B cell (primary cell): Measurements from ENCODE around the gene MVB12B. TPM values are rescaled to one million over a fixed set of nuclear protein-coding genes. Genes with fewer than 3 reads are reported as not detected.

Experiments used
- ATAC-seq: fragments of 200-7000 bp; cut with Tn5 transposase; one replicate; pipeline ENCODE4 v1.10.0; 2021; ENCODE audit warnings: low read depth, mild to moderate bottlenecking, moderate number of reproducible peaks, moderate library complexity
- CTCF ChIA-PET: fragments of 350-600 bp; sonication (Branson Sonifier 250); formaldehyde crosslinking; loops from one replicate; lab custom pipeline; 2021; ENCODE audit warnings: antibody characterized with exemption, inconsistent platforms; lab: Charles Lee
- POLR2A ChIA-PET: fragments of 350-600 bp; sonication (Branson Sonifier 250); formaldehyde crosslinking; loops from one replicate; lab custom pipeline; 2021; ENCODE audit warnings: antibody characterized with exemption; lab: Charles Lee
- DNase-seq: peaks from one replicate; pipeline ENCODE4 v3.0.0; 2013
- H2AFZ ChIP-seq: 2 replicates; pipeline ENCODE4 v1.6.1; 2012; ENCODE audit warnings: mild to moderate bottlenecking, low read depth, low read length; ENCODE audit not compliant: insufficient read depth, poor library complexity, severe bottlenecking
- H3K27ac ChIP-seq, 2 donors: 1 replicate in 1 of 2; 2 replicates in 1 of 2; pipeline ENCODE4 v1.5.1; 2012 to 2013; ENCODE audit warnings: low read length in 2 of 2, mild to moderate bottlenecking in 2 of 2, moderate library complexity in 1 of 2
- H3K27me3 ChIP-seq, 4 experiments: fragments of 200-600 bp in 1 of 4; sonication (generic) in 1 of 4; replicated peaks in 1 of 4; 1 replicate in 2 of 4; 2 replicates in 2 of 4; pipeline versions ENCODE4 v1.6.1 to v1.7.0; 2013 to 2016; ENCODE audit warnings: low read length in 3 of 4, mild to moderate bottlenecking in 2 of 4, mixed read lengths in 1 of 4, moderate library complexity in 1 of 4; ENCODE audit not compliant: insufficient read depth in 4 of 4, control insufficient read depth in 3 of 4; ENCODE audit errors: control extremely low read depth in 1 of 4
- H3K36me3 ChIP-seq, 2 experiments: replicated peaks in 1 of 2; 1 replicate in 1 of 2; 2 replicates in 1 of 2; pipeline versions ENCODE4 v1.6.1 to v1.7.1; 2013; ENCODE audit warnings: low read length in 1 of 2; ENCODE audit not compliant: insufficient read depth in 2 of 2, control insufficient read depth in 1 of 2; ENCODE audit errors: control extremely low read depth in 1 of 2, extremely low read depth in 1 of 2
- H3K4me1 ChIP-seq, 2 donors: fragments of 200-600 bp in 1 of 2; sonication (generic) in 1 of 2; 1 replicate in 1 of 2; 2 replicates in 1 of 2; pipeline versions ENCODE4 v1.5.1 to v1.6.1; 2013 to 2017; ENCODE audit warnings: low read length in 2 of 2; ENCODE audit not compliant: control insufficient read depth in 2 of 2, insufficient read depth in 2 of 2
- H3K4me2 ChIP-seq: replicated peaks from 2 replicates; pipeline ENCODE3; 2012; ENCODE audit warnings: mild to moderate bottlenecking, low read depth, low read length; ENCODE audit not compliant: poor library complexity, severe bottlenecking
- H3K4me3 ChIP-seq, 5 experiments: fragments of 200-600 bp in 1 of 5; sonication (generic) in 1 of 5; 1 replicate in 3 of 5; 2 replicates in 2 of 5; pipeline versions ENCODE4 v1.5.1 to v1.7.0; 2011 to 2016; ENCODE audit warnings: low read length in 4 of 5, mild to moderate bottlenecking in 4 of 5, low read depth in 2 of 5, control low read depth in 1 of 5, moderate library complexity in 1 of 5; ENCODE audit not compliant: insufficient read depth in 1 of 5; ENCODE audit errors: control extremely low read depth in 1 of 5, extremely low read depth in 1 of 5
- H3K79me2 ChIP-seq: fragments of 200-600 bp; sonication (generic); one replicate; pipeline ENCODE4 v1.6.0; 2016; ENCODE audit warnings: low read length; ENCODE audit not compliant: control insufficient read depth, insufficient read depth
- H3K9ac ChIP-seq: fragments of 200-600 bp; sonication (generic); 2 replicates; pipeline ENCODE4 v1.6.1; 2017; ENCODE audit warnings: mild to moderate bottlenecking, low read length, moderate library complexity
- H3K9me3 ChIP-seq, 3 donors: one replicate each; pipeline versions ENCODE4 v1.6.1 to v1.7.1; 2013; ENCODE audit warnings: low read length in 2 of 3; ENCODE audit not compliant: control insufficient read depth in 2 of 3, insufficient read depth in 1 of 3; ENCODE audit errors: control extremely low read depth in 1 of 3
- H4K20me1 ChIP-seq: 2 replicates; pipeline ENCODE4 v1.6.0; 2012; ENCODE audit warnings: mild to moderate bottlenecking, low read length; ENCODE audit not compliant: insufficient read depth, control insufficient read depth, poor library complexity, severe bottlenecking
- H3K27ac Mint-ChIP-seq: one replicate; pipeline ENCODE4 v1.8.0; 2021; ENCODE audit warnings: mixed read lengths
- H3K27me3 Mint-ChIP-seq: one replicate; pipeline ENCODE4 v1.8.0; 2021; ENCODE audit warnings: mixed read lengths
- H3K4me1 Mint-ChIP-seq: one replicate; pipeline ENCODE4 v1.8.0; 2021; ENCODE audit warnings: mixed read lengths
- H3K4me3 Mint-ChIP-seq: one replicate; pipeline ENCODE4 v1.8.0; 2021; ENCODE audit warnings: mixed read lengths
- H3K9me3 Mint-ChIP-seq: one replicate; pipeline ENCODE4 v1.8.0; 2022; ENCODE audit warnings: mixed read lengths; ENCODE audit not compliant: insufficient read depth
- EZH2 ChIP-seq: IDR thresholded peaks from 2 replicates; pipeline ENCODE4 v1.6.1; 2012; ENCODE audit warnings: borderline replicate concordance, low read depth, mild to moderate bottlenecking, moderate library complexity, low read length; ENCODE audit not compliant: insufficient read depth, poor library complexity, severe bottlenecking
- WGBS: methylation state at CpG from one replicate; pipeline ENCODE4 v1.1.5; 2013; ENCODE audit warnings: missing lambda C conversion rate; ENCODE audit not compliant: insufficient coverage; 5-methylcytosine and 5-hydroxymethylcytosine counted together
- intact Hi-C: fragments of 100-400 bp; cut with micrococcal nuclease; formaldehyde crosslinking; loops from one replicate; pipeline ENCODE4 v1.10.0; 2022
- polyA plus RNA-seq: library from polyadenylated mRNA; depleted of rRNA; stranded (reverse); fragments of >200 nt; gene quantifications from 2 replicates; pipeline ENCODE4 v1.2.3, GENCODE V29; 2012
- total RNA-seq, 2 donors: library from RNA; stranded (reverse); fragments of 120-200 nt in 1 of 2; gene quantifications; 1 replicate in 1 of 2; 2 replicates in 1 of 2; pipeline versions ENCODE4 v1.2.3 to v1.2.4, GENCODE V29; 2013 to 2022
- TF ChIP-seq, protein P1 (sequence below): fragments of 200-600 bp; IDR thresholded peaks from one replicate; pipeline ENCODE4 v1.8.0; 2022; ENCODE audit warnings: antibody characterized with exemption, mild to moderate bottlenecking

MVB12B gene
- total and polyA plus RNA-seq, 2 donors (not counting 1 experiment from before 2014, with no cell fraction given) = 1.2 to 9.8 TPM

DNA sequence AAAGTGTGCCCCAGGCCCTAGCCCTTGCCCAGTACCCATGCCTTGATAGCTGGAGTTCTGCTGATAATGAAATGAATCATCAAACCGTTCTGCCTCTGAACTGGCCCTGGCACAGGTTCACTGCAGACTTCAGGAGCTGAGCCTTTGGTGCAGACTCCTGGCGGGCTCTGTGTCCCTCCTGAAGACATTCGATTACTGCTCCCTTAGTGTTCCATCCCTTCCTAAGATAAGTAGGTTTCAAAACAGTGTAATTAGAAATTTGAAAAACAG, 97.2 kb downstream of the MVB12B start:
- H3K4me1 Mint-ChIP-seq = peaks cover 7% of the 10 kb centered on the region
- H3K9ac ChIP-seq = no peak overlapping the region
- POLR2A ChIA-PET = no interaction called here
- no peak for TF ChIP-seq EZH2
- TF ChIP-seq, protein P1, sequence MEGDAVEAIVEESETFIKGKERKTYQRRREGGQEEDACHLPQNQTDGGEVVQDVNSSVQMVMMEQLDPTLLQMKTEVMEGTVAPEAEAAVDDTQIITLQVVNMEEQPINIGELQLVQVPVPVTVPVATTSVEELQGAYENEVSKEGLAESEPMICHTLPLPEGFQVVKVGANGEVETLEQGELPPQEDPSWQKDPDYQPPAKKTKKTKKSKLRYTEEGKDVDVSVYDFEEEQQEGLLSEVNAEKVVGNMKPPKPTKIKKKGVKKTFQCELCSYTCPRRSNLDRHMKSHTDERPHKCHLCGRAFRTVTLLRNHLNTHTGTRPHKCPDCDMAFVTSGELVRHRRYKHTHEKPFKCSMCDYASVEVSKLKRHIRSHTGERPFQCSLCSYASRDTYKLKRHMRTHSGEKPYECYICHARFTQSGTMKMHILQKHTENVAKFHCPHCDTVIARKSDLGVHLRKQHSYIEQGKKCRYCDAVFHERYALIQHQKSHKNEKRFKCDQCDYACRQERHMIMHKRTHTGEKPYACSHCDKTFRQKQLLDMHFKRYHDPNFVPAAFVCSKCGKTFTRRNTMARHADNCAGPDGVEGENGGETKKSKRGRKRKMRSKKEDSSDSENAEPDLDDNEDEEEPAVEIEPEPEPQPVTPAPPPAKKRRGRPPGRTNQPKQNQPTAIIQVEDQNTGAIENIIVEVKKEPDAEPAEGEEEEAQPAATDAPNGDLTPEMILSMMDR = no peak
- H3K27ac Mint-ChIP-seq = no peak overlapping the region
- H3K4me3 Mint-ChIP-seq = no peak overlapping the region
- H3K27me3 ChIP-seq = no peaks in the 10 kb centered on the region
- H3K9me3 ChIP-seq = no peaks in the 10 kb centered on the region
- intact Hi-C loops = no loop called here
- peaks cover 10% of the 10 kb centered on the region for H3K27me3 Mint-ChIP-seq
- H3K4me3 ChIP-seq = no peak overlapping the region
- no peak overlapping the region for H2AFZ ChIP-seq
- no peaks in the 10 kb centered on the region for H4K20me1 ChIP-seq
- CTCF ChIA-PET = no interaction called here
- no peak for ATAC-seq
- DNase-seq = no peak
- no peak overlapping the region for H3K4me2 ChIP-seq
- H3K27ac ChIP-seq = no peak overlapping the region
- no peaks in the 10 kb centered on the region for H3K9me3 Mint-ChIP-seq
- peaks cover 5 to 8% of the 10 kb centered on the region in 2 donors for H3K4me1 ChIP-seq
- 67% methylated on average over 1 of the region's 3 CpGs for WGBS
- H3K36me3 ChIP-seq = no peaks in the 10 kb centered on the region
- no peaks in the 10 kb centered on the region for H3K79me2 ChIP-seq

- ATAC-seq (no peak), DNase-seq (no peak)
- Histone ChIP-seq H3K79me2 (no peaks in the 10 kb centered on the region), H3K9ac (no peak overlapping the region), H3K4me1 (peaks cover 5 to 8% of the 10 kb centered on the region in 2 donors), H4K20me1 (no peaks in the 10 kb centered on the region), H3K27ac (no peak overlapping the region), H3K4me3 (no peak overlapping the region), H3K4me2 (no peak overlapping the region), H2AFZ (no peak overlapping the region), H3K36me3 (no peaks in the 10 kb centered on the region), H3K27me3 (no peaks in the 10 kb centered on the region), H3K9me3 (no peaks in the 10 kb centered on the region)
- TF ChIP-seq, protein P1 = no peak
- no peak for TF ChIP-seq EZH2
- ChIA-PET CTCF (no interaction called here), POLR2A (no interaction called here)
- peaks cover 10% of the 10 kb centered on the region for H3K27me3 Mint-ChIP-seq
- H3K4me1 Mint-ChIP-seq = peaks cover 8% of the 10 kb centered on the region
- H3K9me3 Mint-ChIP-seq = no peaks in the 10 kb centered on the region
- no peak overlapping the region for H3K27ac Mint-ChIP-seq
- no peak overlapping the region for H3K4me3 Mint-ChIP-seq
- intact Hi-C loops = no loop called here
- WGBS = 100% methylated on average over 5 of the region's 8 CpGs
Observed at GRCh38 chr9:126424511-126424910, 97.9 kb downstream of the MVB12B start.
